HG02798 (cell line): ENCODE measurements around the gene TNFRSF25.
A peak's percentile ranks its signal among the peaks of the same experiment; 100 is the strongest.

ENCODE experiments used
- ATAC-seq: cut with Tn5 transposase; IDR thresholded peaks from one replicate; pipeline ENCODE4 v1.9.1; 2021; ENCODE audit warnings: mild to moderate bottlenecking; ENCODE audit not compliant: unreplicated experiment, poor library complexity

TNFRSF25 gene

GRCh38 chr1:6423321-6423999 lies 42.5 kb downstream of the TNFRSF25 start:
- ATAC-seq, result peak; percentile 37

GRCh38 chr1:6421266-6421665 lies 44.7 kb downstream of the TNFRSF25 start:
- ATAC-seq, result no peak

GRCh38 chr1:6420454-6421042 lies 45.4 kb downstream of the TNFRSF25 start:
- no peak for ATAC-seq

- no peak for ATAC-seq
Observed at GRCh38 chr1:6419804-6420453, 46.0 kb downstream of the TNFRSF25 start, which contains the start of gene HES2. Gene HES2, minus strand, starts transcription at chr1:6419919. Its CDS starts 99 bp downstream, at chr1:6419820.

- ATAC-seq, result no peak
Observed at GRCh38 chr1:6419397-6419803, 46.6 kb downstream of the TNFRSF25 start.

GRCh38 chr1:6418668-6419396 lies 47.1 kb downstream of the TNFRSF25 start:
- ATAC-seq, result no peak

GRCh38 chr1:6417961-6418667 lies 47.9 kb downstream of the TNFRSF25 start:
- ATAC-seq, result no peak

GRCh38 chr1:6416906-6417305 lies 49.1 kb downstream of the TNFRSF25 start:
- ATAC-seq, result no peak

GRCh38 chr1:6416295-6416656 lies 49.7 kb downstream of the TNFRSF25 start:
- ATAC-seq, result no peak

GRCh38 chr1:6414881-6415626 lies 50.9 kb downstream of the TNFRSF25 start:
- ATAC-seq, result no peak

GRCh38 chr1:6414443-6414844 lies 51.5 kb downstream of the TNFRSF25 start:
- peak; percentile 78 for ATAC-seq

- ATAC-seq, result no peak
Observed at GRCh38 chr1:6412896-6413295, 53.1 kb downstream of the TNFRSF25 start.
